HG03039 (cell line): ENCODE measurements around the gene MANSC4.
A peak's percentile ranks its signal among the peaks of the same experiment; 100 is the strongest.

Source experiments
- ATAC-seq: cut with Tn5 transposase; IDR thresholded peaks from one replicate; pipeline ENCODE4 v1.9.1; 2021; ENCODE audit warnings: mild to moderate bottlenecking, moderate library complexity; ENCODE audit not compliant: unreplicated experiment

Gene MANSC4

GRCh38 chr12:27779920-27780611 lies at the start of gene MANSC4, which contains the start of gene KLHL42:
TSS of gene MANSC4 (minus strand) at chr12:27780236. CDS start at chr12:27771276, 8,960 bp downstream.
TSS of gene KLHL42 (plus strand) at chr12:27780233. CDS start at chr12:27780331, 98 bp downstream.
- ATAC-seq = peak; percentile 74

GRCh38 chr12:27828196-27828595 lies 48.2 kb upstream of the MANSC4 start:
- ATAC-seq = no peak

GRCh38 chr12:27826076-27826475 lies 46.0 kb upstream of the MANSC4 start:
- ATAC-seq = no peak

GRCh38 chr12:27824126-27824842 lies 44.2 kb upstream of the MANSC4 start:
- peak; percentile 63 for ATAC-seq

DNA sequence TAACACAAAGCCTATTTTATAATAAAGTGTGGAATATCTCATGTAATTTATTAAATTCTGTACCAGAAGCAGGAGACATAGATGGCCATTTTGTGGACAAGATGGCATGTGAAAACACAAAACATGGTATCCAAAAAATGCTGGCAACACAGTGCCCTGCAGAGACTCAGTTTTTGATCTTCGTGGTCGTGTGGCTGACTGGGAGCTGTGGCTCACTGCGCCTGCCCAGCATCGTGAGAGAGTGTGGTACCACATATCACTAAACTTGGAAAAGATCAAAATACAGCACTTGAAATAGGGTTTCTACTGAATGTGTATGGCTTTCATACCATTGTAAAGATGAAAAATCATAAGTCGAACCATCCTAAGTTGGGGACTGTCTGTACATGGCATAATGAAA lies 43.0 kb upstream of the MANSC4 start:
- ATAC-seq = no peak

DNA sequence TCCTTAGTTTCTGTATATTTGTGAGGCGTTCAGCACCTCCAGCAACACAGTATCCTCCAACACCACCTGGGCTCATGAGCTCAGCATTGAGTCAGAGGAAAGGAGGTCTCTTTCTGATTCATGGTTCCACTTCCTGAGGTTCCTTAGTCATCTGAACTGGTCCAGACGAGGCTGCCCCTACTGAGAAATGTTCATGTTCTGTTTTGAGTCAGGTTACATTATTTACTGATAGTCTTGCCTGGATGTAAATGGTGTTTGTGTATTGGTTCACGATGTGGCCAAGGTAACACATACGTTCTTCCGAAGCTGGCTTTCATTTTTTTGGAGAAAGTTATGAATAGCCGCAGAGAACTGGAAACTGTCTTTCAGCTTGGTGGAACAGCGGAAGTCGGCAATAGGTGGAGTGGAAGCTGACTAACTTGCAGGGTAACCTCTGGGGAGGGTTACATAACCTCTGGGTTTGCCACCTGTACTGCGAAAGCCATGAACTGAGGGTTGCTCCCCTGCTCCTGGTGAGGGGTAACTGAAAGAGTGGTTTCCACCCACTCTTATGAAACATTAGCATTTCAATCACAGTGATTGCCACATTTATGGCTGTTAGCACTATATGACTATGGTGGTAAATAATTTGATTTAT lies 42.2 kb upstream of the MANSC4 start:
- peak; percentile 76 for ATAC-seq

GRCh38 chr12:27821259-27821973 lies 41.4 kb upstream of the MANSC4 start:
- no peak for ATAC-seq

DNA sequence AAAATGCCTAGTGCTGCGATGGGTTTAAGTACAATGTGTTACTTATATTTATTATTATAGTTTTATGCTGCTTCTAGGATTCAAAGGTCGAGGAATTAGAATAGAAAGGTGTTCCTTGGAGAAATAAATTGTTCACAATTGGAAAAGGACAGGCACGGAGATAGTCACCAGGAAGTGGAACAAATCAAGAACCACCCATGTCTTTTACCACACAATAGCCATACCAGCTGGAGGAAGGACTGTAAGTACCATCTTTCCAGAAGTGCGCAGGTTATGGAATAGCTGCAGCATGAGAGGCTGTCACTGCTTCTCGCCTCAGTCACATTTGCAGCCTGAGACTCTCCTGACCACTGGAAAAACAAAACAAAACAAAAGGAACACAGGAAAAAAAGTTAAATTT lies 40.5 kb upstream of the MANSC4 start:
- ATAC-seq = no peak

- no peak for ATAC-seq
Measured at GRCh38 chr12:27818401-27818918, 38.4 kb upstream of the MANSC4 start.

DNA sequence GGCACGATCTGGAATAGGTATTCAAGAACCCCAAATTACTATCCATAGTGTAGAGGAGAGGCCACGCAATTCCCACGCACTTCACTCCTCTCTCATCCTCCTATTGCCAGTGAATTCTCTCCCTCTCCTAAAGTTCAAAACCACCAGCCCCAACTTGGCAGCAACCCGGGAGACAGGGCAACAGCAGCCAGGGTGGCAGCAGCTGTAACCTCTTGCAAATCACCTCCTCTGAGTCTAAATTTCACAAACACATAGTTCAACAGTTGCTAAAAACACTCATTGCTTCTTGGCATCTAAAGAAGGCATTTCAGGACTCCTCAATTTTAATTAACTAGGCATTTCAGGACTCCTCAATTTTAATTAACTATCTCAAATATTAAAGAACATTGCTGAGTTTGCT lies 37.7 kb upstream of the MANSC4 start:
- no peak for ATAC-seq

DNA sequence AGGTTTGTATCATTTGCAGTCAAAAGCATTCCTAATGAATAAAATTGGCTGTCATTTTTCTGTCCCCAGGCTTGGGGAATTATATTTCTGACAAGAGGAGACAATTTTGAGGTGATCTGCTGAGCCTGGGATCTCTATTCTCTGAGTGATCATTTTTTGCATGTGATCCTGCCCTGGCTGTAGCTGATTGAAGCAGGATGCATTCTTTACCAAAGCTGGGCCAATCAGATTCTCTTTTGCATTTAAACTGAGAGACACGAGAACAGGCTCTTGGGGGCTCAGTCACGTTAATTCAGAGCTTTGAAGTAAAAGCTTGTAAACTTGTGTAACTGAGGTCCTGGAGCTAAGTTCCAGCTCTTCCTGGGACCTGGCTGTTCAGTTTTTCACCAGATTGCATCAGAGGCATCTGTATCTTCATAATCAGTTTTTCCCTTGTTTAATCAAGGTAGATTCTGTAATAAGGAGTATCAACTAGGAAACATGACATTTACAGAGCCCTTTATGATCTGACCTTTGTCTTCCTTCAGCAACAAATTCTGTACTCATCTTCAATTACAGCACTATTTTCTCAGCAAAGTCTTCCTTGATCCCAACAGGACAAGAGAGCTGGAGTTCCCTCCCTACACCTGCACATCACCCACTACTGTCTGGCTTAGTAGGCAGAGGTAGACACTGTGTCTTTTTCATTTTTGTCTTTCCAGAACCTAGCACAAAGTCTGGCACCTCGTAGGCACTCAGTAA lies 35.0 kb upstream of the MANSC4 start:
- ATAC-seq = no peak

DNA sequence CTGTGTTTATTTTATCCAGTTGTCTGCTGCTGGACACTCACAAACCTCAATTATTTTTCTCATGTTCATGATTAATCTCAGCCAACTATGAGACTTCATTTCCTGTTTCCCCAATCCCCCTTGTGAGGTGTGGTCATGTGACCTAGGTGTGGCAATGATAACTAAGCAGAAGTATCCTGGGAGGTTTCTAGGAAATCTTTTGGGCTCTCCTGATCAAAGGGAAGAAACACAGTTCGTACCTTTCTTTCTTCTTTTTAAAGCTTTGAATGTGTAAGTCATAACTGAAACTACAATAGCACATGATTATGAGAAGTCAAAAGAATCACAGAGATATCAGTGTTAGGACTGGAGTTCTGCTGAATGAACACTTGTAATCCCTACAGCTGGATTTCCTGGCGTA lies 34.4 kb upstream of the MANSC4 start:
- no peak for ATAC-seq

GRCh38 chr12:27812502-27812901 lies 32.5 kb upstream of the MANSC4 start:
- ATAC-seq = no peak

- no peak for ATAC-seq
Measured at GRCh38 chr12:27810756-27811155, 30.7 kb upstream of the MANSC4 start.

- no peak for ATAC-seq
Measured at GRCh38 chr12:27808841-27809240, 28.8 kb upstream of the MANSC4 start.

DNA sequence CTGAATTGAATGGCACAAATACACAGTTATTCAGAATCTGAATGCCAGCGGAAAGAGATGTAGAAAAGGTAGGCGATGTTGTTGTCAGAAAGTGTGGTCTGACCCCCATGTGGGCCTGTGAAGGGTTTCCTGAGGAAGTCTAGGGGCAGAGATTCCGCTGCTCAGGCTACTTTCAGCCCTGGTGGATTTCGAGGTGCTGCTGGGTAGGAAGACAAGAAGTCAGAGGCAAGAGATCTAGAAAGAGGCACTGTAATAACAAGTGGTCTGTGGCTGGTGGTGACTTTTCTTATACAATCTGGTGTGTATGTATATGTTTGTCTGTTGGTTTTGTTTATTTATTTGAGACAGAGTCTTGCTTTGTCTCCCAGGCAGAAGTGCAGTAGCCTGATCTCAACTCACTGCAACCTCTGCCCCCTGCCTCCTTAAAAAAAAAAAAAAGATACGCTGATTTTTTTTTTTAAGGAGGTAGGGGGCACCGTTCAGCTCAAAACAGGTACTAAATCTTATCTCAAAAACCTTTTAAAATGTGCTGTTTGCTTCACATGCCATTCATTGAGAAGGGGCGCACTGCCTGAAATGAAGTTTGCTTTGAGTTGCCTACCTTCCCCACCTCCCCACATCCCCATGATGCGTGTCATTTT lies 27.1 kb upstream of the MANSC4 start:
- ATAC-seq = no peak

- ATAC-seq = no peak
Measured at GRCh38 chr12:27806259-27806658, 26.2 kb upstream of the MANSC4 start.

DNA sequence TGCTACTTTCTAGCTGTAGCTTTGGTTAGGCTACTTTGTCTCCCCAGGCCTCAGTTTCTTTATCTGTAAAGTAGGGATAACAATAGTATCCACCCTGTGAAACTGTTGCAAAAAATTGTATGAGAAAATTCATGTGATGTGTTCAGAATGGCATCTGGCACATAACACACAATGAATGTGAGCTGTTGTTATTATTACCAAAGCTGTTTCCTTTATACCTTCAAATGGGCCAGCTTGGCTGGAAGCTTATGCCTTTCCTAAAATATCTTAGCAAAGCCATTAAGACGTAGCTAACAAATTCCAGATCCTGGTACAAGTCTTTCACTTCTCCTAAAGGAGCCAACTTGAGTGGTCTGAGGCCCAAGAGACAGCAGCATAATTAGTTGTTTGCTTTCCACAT lies 25.2 kb upstream of the MANSC4 start:
- no peak for ATAC-seq

DNA sequence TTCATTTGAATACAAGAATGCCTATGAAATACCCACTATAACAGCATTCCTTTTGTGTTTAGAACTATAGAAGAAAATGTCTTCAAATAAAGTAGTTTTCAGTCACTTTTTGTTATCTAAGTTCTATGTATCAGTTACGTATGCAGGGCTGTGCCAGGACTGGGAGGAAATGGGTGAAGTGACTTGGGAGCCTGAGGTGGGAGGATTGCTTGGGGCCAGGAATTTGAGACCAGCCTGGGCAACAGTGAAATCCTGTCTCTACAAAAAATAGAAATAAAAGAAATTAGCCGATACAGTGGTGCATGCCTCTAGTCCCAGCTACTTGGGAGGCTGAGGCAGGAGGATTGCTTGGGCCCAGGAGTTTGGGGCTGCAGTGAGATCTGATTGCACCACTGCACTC lies 22.9 kb upstream of the MANSC4 start:
- no peak for ATAC-seq

- no peak for ATAC-seq
Measured at GRCh38 chr12:27802511-27802910, 22.5 kb upstream of the MANSC4 start.
